NCI-H1930 (cell line): ENCODE data around the gene KCNIP4.

Experiments
- DNase-seq, 2 experiments: peaks; one replicate each; lab custom pipeline; 2025; lab: John Stamatoyannopoulos, UW

Gene KCNIP4

GRCh38 chr4:21901281-21901680 lies 47.3 kb downstream of the KCNIP4 start:
- DNase-seq: no peak

GRCh38 chr4:21900211-21900610 lies 48.4 kb downstream of the KCNIP4 start:
- no peak for DNase-seq

DNA sequence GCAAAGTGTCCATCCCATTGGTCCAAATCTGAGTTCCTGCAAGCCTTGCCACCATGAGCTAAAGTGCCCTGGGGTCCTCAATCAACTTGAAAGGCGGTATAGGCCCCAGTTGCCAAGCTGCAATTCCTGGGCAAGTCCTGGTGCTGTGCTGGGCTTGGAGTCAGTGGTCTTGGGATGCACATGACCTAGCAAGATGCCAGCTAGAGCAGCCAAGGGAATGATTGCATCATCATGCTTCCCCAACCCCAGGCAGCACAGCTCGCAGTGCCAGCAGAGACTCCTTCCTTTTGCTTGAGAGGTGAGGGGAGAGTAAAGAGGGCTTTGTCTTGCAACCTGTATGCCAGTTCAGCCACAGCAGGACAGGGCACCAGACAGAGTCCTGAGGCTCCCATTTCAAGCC lies 50.5 kb downstream of the KCNIP4 start:
- no peak for DNase-seq

DNA sequence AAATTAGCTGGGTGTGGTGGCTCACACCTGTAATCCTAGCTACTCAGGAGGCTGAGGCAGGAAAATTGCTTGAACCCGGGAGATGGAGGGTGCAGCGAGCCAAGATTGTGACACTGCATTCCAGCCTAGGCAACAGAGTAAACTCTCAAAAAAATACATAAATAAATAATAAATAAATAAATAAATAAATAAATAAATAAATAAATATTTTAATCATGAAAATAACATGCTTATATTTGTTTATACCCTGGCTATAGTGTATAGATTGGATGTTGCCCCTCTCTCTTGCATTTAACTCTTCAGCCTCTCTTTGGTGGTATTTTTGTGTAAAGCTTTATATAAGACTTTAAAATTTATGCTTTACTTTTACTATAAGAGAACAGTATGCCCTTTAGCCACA lies 51.8 kb downstream of the KCNIP4 start:
- DNase-seq: no peak

- no peak for DNase-seq
Measured at GRCh38 chr4:21893136-21893535, 55.4 kb downstream of the KCNIP4 start.

GRCh38 chr4:21890231-21890630 lies 58.3 kb downstream of the KCNIP4 start:
- no peak for DNase-seq

- DNase-seq: no peak
Measured at GRCh38 chr4:21888195-21888976, 60.2 kb downstream of the KCNIP4 start.

GRCh38 chr4:21887481-21887880 lies 61.1 kb downstream of the KCNIP4 start:
- no peak for DNase-seq

DNA sequence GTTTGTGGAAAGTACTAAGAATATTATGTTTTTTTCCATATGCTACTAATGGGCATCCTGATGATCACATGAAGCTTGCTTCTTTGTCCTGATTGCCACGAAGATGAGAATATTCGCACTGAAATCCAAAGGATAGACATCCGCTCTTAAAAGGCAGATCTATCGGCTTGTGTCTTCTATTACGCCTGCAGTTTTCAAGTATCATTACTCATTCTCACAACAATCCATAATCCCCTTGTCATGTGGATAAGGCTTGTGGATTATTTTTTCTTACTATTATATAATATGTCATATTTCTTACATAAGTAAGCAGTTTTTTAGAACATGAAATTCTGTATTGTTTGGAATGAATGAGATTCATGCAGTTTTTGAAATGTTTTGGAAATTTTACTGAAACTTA lies 62.8 kb downstream of the KCNIP4 start:
- no peak for DNase-seq

- no peak for DNase-seq
Measured at GRCh38 chr4:21885241-21885640, 63.3 kb downstream of the KCNIP4 start.

- no peak for DNase-seq
Measured at GRCh38 chr4:21884615-21885014, 64.0 kb downstream of the KCNIP4 start.

- no peak for DNase-seq
Measured at GRCh38 chr4:21882051-21882839, 66.3 kb downstream of the KCNIP4 start.

- DNase-seq: no peak
Measured at GRCh38 chr4:21879187-21879586, 69.4 kb downstream of the KCNIP4 start.

GRCh38 chr4:21876711-21877110 lies 71.9 kb downstream of the KCNIP4 start:
- no peak for DNase-seq

- no peak for DNase-seq
Measured at GRCh38 chr4:21873145-21873544, 75.4 kb downstream of the KCNIP4 start.

- DNase-seq: no peak
Measured at GRCh38 chr4:21872101-21872500, 76.5 kb downstream of the KCNIP4 start.

DNA sequence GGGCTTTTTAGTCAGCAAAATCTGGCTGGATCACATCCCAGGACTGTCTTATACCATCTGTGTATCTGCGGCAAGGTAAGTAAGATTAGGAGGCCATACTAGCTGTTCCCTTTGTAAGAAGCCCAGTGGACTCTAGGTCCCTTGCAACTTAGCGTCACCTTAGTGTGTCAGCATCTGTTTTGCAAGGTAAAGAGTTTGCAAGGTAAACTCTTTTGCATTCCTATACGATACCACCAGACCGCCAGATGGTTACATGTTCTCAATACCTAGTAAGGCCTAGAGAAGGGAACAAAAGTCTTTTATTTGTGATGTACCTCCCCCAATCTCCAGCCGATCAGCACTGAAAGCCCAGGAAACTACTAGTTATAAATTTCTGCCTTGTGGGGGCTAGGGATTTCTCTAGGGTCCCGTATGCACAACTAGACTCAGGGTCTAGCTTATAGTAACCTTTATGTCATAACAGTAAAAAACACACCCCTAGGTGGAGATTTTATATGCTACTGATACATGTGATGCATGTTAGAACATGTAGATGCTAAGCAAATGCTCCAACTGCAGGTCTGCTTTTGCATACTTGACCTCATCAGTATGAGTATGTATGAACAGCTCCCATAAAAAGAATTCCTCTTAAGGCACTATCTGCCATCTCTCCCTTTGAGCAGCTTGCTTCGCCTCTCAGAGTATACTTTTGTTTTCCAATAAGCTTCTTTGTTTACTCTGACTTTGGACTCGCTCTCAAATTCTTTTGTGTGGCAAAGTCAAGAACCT lies 78.4 kb downstream of the KCNIP4 start:
- no peak for DNase-seq

DNA sequence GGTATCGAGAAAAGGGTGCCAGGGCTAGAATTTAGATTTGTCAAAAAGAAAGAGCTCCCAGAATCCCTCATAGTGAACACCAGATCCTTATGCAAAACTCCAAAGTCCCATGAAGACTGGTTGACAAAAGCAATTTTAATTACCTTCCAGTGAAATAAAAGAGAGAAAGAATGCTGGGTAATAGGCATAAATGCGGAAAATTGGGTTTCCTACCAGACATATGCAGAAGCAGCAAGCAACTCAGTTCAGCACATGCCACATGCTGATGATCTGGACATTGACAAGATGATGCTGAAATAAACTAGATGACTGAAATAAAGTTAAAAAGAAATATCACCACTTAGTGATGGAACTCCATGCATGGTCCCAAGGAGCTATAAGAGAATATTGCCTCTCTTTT lies 83.9 kb downstream of the KCNIP4 start:
- no peak for DNase-seq

DNA sequence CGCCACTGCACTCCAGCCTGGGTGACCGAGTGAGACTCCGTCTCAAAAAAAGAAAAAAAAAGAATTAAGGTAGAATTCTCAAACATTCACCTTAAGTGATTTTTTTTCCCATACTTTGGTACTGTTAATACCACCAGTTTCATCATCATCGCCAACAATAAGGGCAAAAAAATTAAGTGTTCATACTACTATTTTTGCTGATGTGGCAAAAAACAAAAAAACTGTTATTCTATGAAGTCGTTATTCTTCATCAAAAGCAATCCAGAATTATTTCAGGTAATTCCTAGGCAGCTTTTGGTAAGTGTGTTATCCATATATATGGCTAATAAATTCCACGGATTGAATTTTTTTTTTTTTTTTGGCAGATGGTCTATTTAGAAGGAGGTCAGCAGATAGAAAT lies 85.7 kb downstream of the KCNIP4 start:
- DNase-seq: no peak

GRCh38 chr4:21858971-21859370 lies 89.6 kb downstream of the KCNIP4 start:
- DNase-seq: no peak

DNA sequence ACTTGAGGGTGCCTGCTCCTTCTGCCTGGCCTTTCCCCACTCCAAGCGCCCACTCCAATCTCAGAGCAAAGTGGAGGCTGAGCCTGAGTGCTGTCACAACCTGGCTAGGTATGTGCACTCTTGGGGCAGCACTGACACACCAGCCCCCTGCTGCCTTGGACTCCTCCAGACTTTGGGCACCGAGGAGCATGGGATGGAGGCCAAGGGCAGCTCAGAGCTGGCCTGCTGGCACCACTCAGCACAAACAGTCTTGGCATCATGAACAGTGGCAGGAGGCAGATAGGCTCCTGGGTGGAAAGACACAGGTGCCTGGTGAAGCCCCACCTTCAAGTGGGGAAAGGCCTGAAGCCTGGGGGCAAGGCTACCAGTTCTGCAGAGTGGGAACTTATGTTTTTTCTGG lies 91.8 kb downstream of the KCNIP4 start:
- no peak for DNase-seq

DNA sequence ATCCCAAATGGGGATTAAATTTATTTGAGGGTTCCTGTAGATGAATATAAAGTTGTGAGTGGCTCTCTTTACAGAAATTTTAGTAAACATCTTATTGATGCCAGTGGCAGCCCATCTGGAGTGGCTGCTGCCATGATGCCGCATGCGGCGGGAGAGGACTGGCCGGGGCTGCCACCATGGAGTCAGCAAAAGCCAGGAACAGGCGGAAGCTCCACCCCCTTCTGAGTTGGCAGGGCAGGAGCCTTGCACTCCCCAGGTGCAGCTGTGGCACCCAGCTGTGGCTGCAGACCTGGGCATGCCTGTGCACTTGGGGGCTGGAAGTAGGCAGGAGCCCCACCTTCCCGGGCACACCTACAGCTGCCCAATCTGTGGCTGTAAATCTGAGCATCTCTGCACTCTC lies 92.3 kb downstream of the KCNIP4 start:
- DNase-seq: no peak

- no peak for DNase-seq
Measured at GRCh38 chr4:21849077-21849476, 99.5 kb downstream of the KCNIP4 start.
